ENCODE data around the gene VWC2L.

The VWC2L gene

GRCh38 chr2:214451516-214452275, 40.8 kb downstream of the VWC2L start:
- no peak overlapping the region for H3K4me3 ChIP-seq
- no peak for TF ChIP-seq Cebpa-rat (IDR thresholded peaks at IDR 0.05)

DNA sequence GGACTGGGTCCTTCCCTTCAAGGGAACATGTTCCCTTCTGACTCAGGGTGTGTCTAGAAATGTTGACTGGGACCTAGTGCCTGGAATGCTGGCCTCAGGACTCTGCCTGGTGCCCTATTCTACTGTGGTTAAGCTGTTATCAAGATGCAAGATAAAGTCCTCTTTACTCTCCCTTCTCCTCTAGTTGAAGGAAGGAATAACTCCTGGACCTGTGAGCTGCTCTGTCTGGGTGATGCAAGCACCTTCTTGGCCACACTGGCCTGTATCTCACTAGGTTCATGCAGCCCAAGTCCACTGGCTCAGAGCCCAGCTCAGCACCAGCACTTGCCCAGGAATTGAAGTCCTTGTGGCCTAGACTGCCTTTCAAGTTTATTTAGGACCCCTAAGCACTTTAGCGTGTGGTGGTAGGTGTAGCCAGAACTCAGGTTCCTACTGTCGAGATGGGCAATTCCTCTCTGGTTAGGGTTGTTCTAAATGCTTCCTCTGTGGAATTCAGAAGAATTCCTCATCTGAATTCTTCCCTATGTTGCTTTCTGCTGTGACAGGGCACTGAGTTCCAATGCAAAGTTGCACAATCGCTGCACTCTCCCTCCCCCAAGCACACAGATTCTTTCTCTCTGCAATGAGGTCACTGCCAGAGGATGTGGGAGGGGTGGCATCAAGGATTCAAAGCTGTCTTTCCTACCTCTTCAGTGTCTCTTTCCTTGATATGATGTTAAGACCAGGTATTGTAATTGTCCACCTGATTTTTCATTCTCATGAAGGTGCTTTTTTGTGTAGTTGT, 54.7 kb downstream of the VWC2L start:
- H3K4me2 ChIP-seq: no peak overlapping the region
- peaks cover 0 to 6% (median 0%) of the 10 kb centered on the region in 11 experiments; a peak in 2 of 22 replicates for H3K9me3 ChIP-seq (replicated peaks in 1 of 11)
- no peaks in the 10 kb centered on the region for H3K4me1 ChIP-seq
- 0 out of 22 replicates have a peak, but pooled peaks of 2 of the 11 experiments have one; percentile 9 to 13 for TF ChIP-seq Cebpa-rat (IDR thresholded peaks at IDR 0.05)
- no peak overlapping the region for H3K4me3 ChIP-seq
- no peaks in the 10 kb centered on the region for H3K27me3 ChIP-seq
- no peaks in the 10 kb centered on the region for H4K20me1 ChIP-seq
- no peaks in the 10 kb centered on the region for H3K36me3 ChIP-seq
- no peak overlapping the region for H3K9ac ChIP-seq
- H3K27ac ChIP-seq: no peak overlapping the region

More at GRCh38 chr2:214451516-214452275, 40.8 kb downstream of the VWC2L start:
- no peaks in the 10 kb centered on the region for H3K9me3 ChIP-seq (replicated peaks in 1 of 11)
- H3K27ac ChIP-seq: no peak overlapping the region
- no peak overlapping the region for H3K4me2 ChIP-seq
- no peak overlapping the region for H3K9ac ChIP-seq
- H3K36me3 ChIP-seq: no peaks in the 10 kb centered on the region
- H3K4me1 ChIP-seq: peaks cover 9 to 17% (median 13%) of the 10 kb centered on the region in 10 experiments; a peak in 19 of 20 replicates
- no peaks in the 10 kb centered on the region for H4K20me1 ChIP-seq
- H3K27me3 ChIP-seq: no peaks in the 10 kb centered on the region

DNA sequence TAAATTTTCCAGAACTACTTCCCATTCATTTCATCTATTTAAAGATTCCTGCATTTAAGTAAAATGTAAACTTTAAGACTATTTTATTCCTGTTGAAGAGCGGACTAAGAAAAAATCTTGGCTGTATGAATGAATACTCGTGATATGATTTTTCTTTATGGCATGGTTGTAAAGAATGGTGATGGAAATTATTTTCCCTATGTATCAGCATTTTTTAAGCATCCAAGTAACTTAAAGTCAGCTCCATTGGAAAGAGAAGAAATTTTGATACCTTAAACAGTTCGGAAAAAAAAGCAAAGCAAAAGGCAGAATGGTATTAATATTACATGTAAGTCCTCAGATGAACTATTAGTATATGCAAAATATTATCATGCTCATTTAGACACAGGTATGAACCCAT, 58.9 kb downstream of the VWC2L start:
- Histone ChIP-seq H3K4me2 (no peak overlapping the region), H3K4me1 (no peaks in the 10 kb centered on the region), H4K20me1 (no peaks in the 10 kb centered on the region), H3K27me3 (no peaks in the 10 kb centered on the region), H3K4me3 (no peak overlapping the region), H3K36me3 (no peaks in the 10 kb centered on the region), H3K27ac (no peak overlapping the region), H3K9me3 (replicated peaks in 1 of 11) (no peaks in the 10 kb centered on the region), H3K9ac (no peak overlapping the region)
- no peak for TF ChIP-seq Cebpa-rat (IDR thresholded peaks at IDR 0.05)

DNA sequence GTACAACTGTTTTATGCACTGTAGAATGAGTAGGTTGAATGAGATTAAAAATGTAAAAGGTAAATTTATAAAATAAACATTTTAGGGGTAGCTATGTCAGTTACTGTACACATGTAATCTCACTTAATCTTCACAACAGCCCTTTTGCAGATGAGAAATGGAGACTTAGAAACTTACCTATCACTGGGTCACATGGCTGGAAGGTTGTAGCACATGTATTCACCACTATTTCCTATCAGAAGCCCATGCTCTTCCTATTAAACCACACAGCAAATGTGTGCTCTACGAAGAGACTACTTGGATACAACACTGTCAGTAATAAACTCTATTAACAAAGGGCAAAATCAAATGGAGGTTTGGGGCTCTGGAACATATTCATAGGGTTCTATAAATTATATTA, 60.5 kb downstream of the VWC2L start:
- H3K9me3 ChIP-seq (replicated peaks in 1 of 11): no peaks in the 10 kb centered on the region
- no peaks in the 10 kb centered on the region for H3K4me1 ChIP-seq
- no peak overlapping the region for H3K27ac ChIP-seq
- no peaks in the 10 kb centered on the region for H3K36me3 ChIP-seq
- TF ChIP-seq Cebpa-rat (IDR thresholded peaks at IDR 0.05): no peak
- H3K9ac ChIP-seq: no peak overlapping the region
- H3K27me3 ChIP-seq: no peaks in the 10 kb centered on the region
- no peaks in the 10 kb centered on the region for H4K20me1 ChIP-seq
- H3K4me2 ChIP-seq: no peak overlapping the region
- no peak overlapping the region for H3K4me3 ChIP-seq

GRCh38 chr2:214471990-214472389, 61.1 kb downstream of the VWC2L start:
- Histone ChIP-seq H3K9ac (no peak overlapping the region), H3K27ac (no peak overlapping the region), H3K27me3 (no peaks in the 10 kb centered on the region), H3K4me1 (no peaks in the 10 kb centered on the region), H3K9me3 (replicated peaks in 1 of 11) (no peaks in the 10 kb centered on the region), H3K36me3 (no peaks in the 10 kb centered on the region), H3K4me2 (no peak overlapping the region), H4K20me1 (no peaks in the 10 kb centered on the region), H3K4me3 (no peak overlapping the region)
- TF ChIP-seq Cebpa-rat (IDR thresholded peaks at IDR 0.05): no peak

DNA sequence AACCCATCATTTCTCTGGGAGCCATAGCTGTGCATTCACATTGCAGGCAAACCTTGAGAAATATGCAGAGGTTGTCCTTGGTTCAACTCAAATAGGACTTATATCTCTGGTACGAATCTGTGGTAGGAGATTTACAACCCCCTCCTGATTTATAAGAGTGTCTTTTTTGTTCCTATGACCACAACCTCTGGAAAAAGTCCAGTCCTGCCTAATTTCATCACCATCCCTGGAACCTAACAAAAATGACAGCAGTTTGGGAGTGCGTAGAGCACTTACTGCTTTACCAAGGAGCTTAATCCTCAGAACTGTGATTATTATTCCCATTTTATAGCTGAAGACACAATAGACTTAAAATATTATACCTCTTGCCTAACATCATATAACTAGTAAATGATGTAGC, 66.5 kb downstream of the VWC2L start:
- no peak overlapping the region for H3K9ac ChIP-seq
- no peaks in the 10 kb centered on the region for H3K27me3 ChIP-seq
- no peak for TF ChIP-seq Cebpa-rat (IDR thresholded peaks at IDR 0.05)
- H3K9me3 ChIP-seq (replicated peaks in 1 of 11): no peaks in the 10 kb centered on the region
- H3K27ac ChIP-seq: no peak overlapping the region
- H3K4me1 ChIP-seq: no peaks in the 10 kb centered on the region
- H3K4me3 ChIP-seq: no peak overlapping the region
- no peaks in the 10 kb centered on the region for H3K36me3 ChIP-seq
- no peak overlapping the region for H3K4me2 ChIP-seq
- H4K20me1 ChIP-seq: no peaks in the 10 kb centered on the region

DNA sequence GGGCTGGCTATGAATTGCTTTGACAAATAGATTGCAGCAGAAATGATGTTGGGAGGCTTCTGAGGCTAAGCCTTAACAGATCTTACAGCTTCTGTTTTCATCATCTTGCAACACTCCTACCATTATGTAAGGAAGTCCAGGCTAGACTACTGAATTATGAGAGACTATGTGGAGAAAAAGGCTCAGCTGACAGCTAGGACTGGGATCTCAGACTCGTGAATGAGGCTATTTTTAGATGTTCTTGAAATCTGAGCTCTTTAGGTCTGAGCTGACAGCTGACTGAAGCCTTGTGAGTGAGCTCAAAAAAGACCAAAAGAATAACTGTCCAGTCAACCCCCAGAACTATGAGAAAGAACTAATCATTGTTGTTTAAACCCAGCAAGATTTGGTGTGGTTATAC, 70.3 kb downstream of the VWC2L start:
- Histone ChIP-seq H3K4me1 (no peaks in the 10 kb centered on the region), H3K9me3 (replicated peaks in 1 of 11) (no peaks in the 10 kb centered on the region), H3K27me3 (no peaks in the 10 kb centered on the region), H3K36me3 (no peaks in the 10 kb centered on the region), H3K4me2 (peak overlapping the region in 1 of 11 experiments; percentile 0; a peak in 2 of 22 replicates), H3K4me3 (no peak overlapping the region), H3K9ac (no peak overlapping the region), H4K20me1 (no peaks in the 10 kb centered on the region), H3K27ac (no peak overlapping the region; a peak in 1 of 22 replicates)
- 0 out of 22 replicates have a peak, but pooled peaks of 1 of the 11 experiments have one; percentile 21 for TF ChIP-seq Cebpa-rat (IDR thresholded peaks at IDR 0.05)

DNA sequence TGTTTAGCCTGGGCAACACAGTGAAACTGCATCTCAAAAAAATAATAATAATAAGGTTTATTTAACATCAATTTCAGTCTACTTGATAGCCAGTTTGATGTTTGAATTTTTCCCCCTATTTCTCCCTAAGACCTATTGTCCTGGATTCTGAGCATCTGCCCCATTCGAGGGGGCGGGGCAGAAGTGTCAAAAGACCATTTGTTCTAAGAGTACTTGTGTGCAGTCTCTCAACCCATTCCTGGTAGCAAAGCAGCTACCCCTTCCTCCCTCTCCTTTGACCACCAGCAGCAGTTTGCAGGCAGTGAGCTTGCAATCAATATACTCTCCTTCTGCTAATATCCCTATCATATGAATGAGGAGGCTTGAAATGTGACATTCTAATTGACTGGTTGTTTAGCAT, 71.9 kb downstream of the VWC2L start:
- Histone ChIP-seq H3K4me1 (no peaks in the 10 kb centered on the region), H4K20me1 (no peaks in the 10 kb centered on the region), H3K4me2 (no peak overlapping the region), H3K4me3 (no peak overlapping the region), H3K9ac (no peak overlapping the region), H3K36me3 (no peaks in the 10 kb centered on the region), H3K27ac (no peak overlapping the region), H3K27me3 (no peaks in the 10 kb centered on the region), H3K9me3 (replicated peaks in 1 of 11) (no peaks in the 10 kb centered on the region)
- TF ChIP-seq Cebpa-rat (IDR thresholded peaks at IDR 0.05): no peak

DNA sequence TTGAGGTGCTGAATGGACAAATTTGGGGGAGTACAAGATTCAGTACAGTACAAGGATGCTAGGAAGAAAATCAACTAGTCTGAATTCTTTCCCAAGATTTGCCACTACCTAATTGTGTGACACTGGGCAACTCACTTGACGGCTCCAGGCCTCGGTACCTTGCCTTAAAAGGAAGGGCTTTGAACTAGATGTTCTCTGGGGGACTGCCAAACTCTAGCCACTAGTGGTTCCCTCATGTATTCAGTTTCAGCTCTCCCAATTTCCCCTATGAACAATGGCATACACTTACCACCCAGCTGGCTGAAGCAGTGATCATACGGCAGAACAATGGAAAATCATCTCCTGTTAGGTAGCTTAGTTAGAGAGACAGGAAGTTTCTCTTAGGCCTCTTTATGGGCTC, 73.4 kb downstream of the VWC2L start:
- Histone ChIP-seq H3K4me2 (no peak overlapping the region), H4K20me1 (no peaks in the 10 kb centered on the region), H3K36me3 (no peaks in the 10 kb centered on the region), H3K27ac (no peak overlapping the region), H3K9ac (no peak overlapping the region), H3K27me3 (no peaks in the 10 kb centered on the region), H3K9me3 (replicated peaks in 1 of 11) (no peaks in the 10 kb centered on the region), H3K4me3 (no peak overlapping the region), H3K4me1 (no peaks in the 10 kb centered on the region)
- TF ChIP-seq Cebpa-rat (IDR thresholded peaks at IDR 0.05): no peak
